Lower leg skin (tissue), 3 donors: ENCODE results near the gene NDST1.

Experiments
- POLR2A ChIP-seq, 2 donors: fragments of 450-650 bp; IDR thresholded peaks; one replicate each; pipeline ENCODE4 v1.6.1; 2016 to 2017; ENCODE audit warnings: antibody characterized with exemption in 2 of 2, mild to moderate bottlenecking in 1 of 2, moderate library complexity in 1 of 2
- TF ChIP-seq, protein P1 (sequence below), 3 donors: fragments of 450-650 bp; IDR thresholded peaks; one replicate each; pipeline ENCODE4 v1.5.1; 2016; ENCODE audit warnings: antibody characterized with exemption in 3 of 3, mild to moderate bottlenecking in 3 of 3, moderate library complexity in 2 of 3

DNA sequence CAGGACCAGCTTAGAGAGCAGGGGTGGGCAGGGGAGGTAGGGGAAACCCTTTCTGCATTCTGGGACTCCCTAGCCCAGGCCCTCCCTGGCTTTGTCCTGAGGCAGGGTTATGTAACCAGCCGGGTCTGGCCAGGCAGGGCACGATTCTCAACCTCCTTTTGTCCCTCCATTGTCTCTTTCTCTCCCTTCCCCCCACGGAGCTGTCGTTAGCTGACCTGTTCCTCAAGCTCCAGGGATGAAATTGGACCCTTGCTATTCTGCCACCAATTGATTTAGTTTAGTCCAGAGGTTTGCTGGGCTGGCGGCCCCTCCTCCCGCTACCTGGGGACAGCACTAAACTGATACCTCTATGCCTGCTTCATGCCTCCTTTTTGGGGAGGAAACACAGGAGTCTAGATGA, 9.4 kb upstream of the NDST1 start:
- TF ChIP-seq, protein P1, sequence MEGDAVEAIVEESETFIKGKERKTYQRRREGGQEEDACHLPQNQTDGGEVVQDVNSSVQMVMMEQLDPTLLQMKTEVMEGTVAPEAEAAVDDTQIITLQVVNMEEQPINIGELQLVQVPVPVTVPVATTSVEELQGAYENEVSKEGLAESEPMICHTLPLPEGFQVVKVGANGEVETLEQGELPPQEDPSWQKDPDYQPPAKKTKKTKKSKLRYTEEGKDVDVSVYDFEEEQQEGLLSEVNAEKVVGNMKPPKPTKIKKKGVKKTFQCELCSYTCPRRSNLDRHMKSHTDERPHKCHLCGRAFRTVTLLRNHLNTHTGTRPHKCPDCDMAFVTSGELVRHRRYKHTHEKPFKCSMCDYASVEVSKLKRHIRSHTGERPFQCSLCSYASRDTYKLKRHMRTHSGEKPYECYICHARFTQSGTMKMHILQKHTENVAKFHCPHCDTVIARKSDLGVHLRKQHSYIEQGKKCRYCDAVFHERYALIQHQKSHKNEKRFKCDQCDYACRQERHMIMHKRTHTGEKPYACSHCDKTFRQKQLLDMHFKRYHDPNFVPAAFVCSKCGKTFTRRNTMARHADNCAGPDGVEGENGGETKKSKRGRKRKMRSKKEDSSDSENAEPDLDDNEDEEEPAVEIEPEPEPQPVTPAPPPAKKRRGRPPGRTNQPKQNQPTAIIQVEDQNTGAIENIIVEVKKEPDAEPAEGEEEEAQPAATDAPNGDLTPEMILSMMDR (IDR thresholded peaks at IDR 0.05) = no peak
- TF ChIP-seq POLR2A (IDR thresholded peaks at IDR 0.05) = no peak
